ENCODE data around the gene FAM174C. TPM values are rescaled to one million over a fixed set of nuclear protein-coding genes. Genes with fewer than 3 reads are reported as not detected.

FAM174C gene
- total RNA-seq, 2 donors from 2014 or later, result 41.8 to 114 TPM

- peaks cover 4% of the 10 kb centered on the region for H3K36me3 ChIP-seq
- peaks cover 16% of the 10 kb centered on the region for H3K4me1 ChIP-seq
- TF ChIP-seq CTCF (IDR thresholded peaks at IDR 0.05), result no peak
- H3K9me3 ChIP-seq, result no peaks in the 10 kb centered on the region
- no peak overlapping the region for H3K27ac ChIP-seq
- intact Hi-C loops (cut with DNase I), result no loop called here
- no peak overlapping the region for H3K4me3 ChIP-seq
- peaks cover 8% of the 10 kb centered on the region for H3K27me3 ChIP-seq
- no peak overlapping the region for H3K9ac ChIP-seq (ENCODE audit: low read depth in 2 of 2, low read length in 2 of 2)
- no peak for DNase-seq
These were observed 46.0 kb upstream of the FAM174C start for GRCh38 chr19:1229056-1229923.

GRCh38 chr19:1229924-1230782 is 45.2 kb upstream of the FAM174C start:
- TF ChIP-seq CTCF (IDR thresholded peaks at IDR 0.05), result no peak
- DNase-seq, result no peak
- peaks cover 17% of the 10 kb centered on the region for H3K4me1 ChIP-seq
- H3K9me3 ChIP-seq, result no peaks in the 10 kb centered on the region
- H3K27ac ChIP-seq, result no peak overlapping the region
- H3K4me3 ChIP-seq, result no peak overlapping the region
- no peak overlapping the region for H3K9ac ChIP-seq (ENCODE audit: low read depth in 2 of 2, low read length in 2 of 2)
- intact Hi-C loops (cut with DNase I), result no loop called here
- peaks cover 15% of the 10 kb centered on the region for H3K27me3 ChIP-seq
- no peaks in the 10 kb centered on the region for H3K36me3 ChIP-seq

GRCh38 chr19:1230783-1231489 is 44.4 kb upstream of the FAM174C start:
- Histone ChIP-seq H3K27me3 (peaks cover 23% of the 10 kb centered on the region), H3K9ac (ENCODE audit: low read depth in 2 of 2, low read length in 2 of 2) (no peak overlapping the region), H3K27ac (no peak overlapping the region), H3K4me1 (peaks cover 17% of the 10 kb centered on the region), H3K36me3 (no peaks in the 10 kb centered on the region), H3K4me3 (no peak overlapping the region), H3K9me3 (no peaks in the 10 kb centered on the region)
- intact Hi-C loops (cut with DNase I), result no loop called here
- no peak for DNase-seq
- TF ChIP-seq CTCF (IDR thresholded peaks at IDR 0.05), result no peak

GRCh38 chr19:1231729-1232637 is 43.3 kb upstream of the FAM174C start:
- no peak for DNase-seq
- H3K4me1 ChIP-seq, result peaks cover 17% of the 10 kb centered on the region
- H3K4me3 ChIP-seq, result no peak overlapping the region
- no peaks in the 10 kb centered on the region for H3K36me3 ChIP-seq
- intact Hi-C loops (cut with DNase I), result no loop called here
- H3K9ac ChIP-seq (ENCODE audit: low read depth in 2 of 2, low read length in 2 of 2), result no peak overlapping the region
- H3K9me3 ChIP-seq, result no peaks in the 10 kb centered on the region
- no peak overlapping the region for H3K27ac ChIP-seq
- TF ChIP-seq CTCF (IDR thresholded peaks at IDR 0.05), result no peak
- peaks cover 32% of the 10 kb centered on the region for H3K27me3 ChIP-seq

Data from colonic mucosa (tissue), 4 donors.